Ovary (tissue), 3 donors: Measurements from ENCODE around the gene TNIP1.

Experiments
- EP300 ChIP-seq: sonication (generic); formaldehyde crosslinking; IDR thresholded peaks from one replicate; pipeline ENCODE4 v1.6.1; 2017; ENCODE audit warnings: antibody characterized with exemption
- POLR2A ChIP-seq: fragments of 450-650 bp; IDR thresholded peaks from one replicate; pipeline ENCODE4 v1.6.1; 2017; ENCODE audit warnings: antibody characterized with exemption, mild to moderate bottlenecking, moderate library complexity
- TF ChIP-seq, protein P1 (sequence below), 3 donors: fragments of 450-650 bp in 2 of 3; fragments of 200-600 bp in 1 of 3; IDR thresholded peaks; one replicate each; pipeline versions ENCODE4 v1.5.1 to v1.8.0; 2016 to 2022; ENCODE audit warnings: antibody characterized with exemption in 3 of 3, mild to moderate bottlenecking in 1 of 3
- donor health status: DM: no; HTN: no; CAD: no.

DNA sequence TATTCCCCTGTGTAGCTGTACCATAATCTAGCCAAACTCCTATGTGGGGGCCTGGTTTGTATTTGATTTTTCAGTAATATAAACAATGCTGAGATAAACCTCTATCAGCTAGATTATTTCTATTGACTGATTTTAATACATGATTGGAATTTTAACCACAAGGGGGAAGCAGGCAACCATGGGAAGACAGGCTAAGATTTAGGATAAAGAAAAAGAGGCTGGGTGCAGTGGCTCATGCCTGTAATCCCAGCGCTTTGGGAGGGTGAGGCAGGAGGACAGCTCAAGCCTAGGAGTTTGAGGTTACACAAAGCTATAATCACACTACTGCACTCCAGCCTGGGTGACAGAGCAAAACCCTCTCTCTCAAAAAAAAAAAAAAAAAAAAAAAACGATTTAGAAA, 78.6 kb downstream of the TNIP1 start:
- no peak for TF ChIP-seq EP300
- TF ChIP-seq, protein P1, sequence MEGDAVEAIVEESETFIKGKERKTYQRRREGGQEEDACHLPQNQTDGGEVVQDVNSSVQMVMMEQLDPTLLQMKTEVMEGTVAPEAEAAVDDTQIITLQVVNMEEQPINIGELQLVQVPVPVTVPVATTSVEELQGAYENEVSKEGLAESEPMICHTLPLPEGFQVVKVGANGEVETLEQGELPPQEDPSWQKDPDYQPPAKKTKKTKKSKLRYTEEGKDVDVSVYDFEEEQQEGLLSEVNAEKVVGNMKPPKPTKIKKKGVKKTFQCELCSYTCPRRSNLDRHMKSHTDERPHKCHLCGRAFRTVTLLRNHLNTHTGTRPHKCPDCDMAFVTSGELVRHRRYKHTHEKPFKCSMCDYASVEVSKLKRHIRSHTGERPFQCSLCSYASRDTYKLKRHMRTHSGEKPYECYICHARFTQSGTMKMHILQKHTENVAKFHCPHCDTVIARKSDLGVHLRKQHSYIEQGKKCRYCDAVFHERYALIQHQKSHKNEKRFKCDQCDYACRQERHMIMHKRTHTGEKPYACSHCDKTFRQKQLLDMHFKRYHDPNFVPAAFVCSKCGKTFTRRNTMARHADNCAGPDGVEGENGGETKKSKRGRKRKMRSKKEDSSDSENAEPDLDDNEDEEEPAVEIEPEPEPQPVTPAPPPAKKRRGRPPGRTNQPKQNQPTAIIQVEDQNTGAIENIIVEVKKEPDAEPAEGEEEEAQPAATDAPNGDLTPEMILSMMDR (IDR thresholded peaks at IDR 0.05) = peak; percentile 58 to 85 (median 84)
- no peak for TF ChIP-seq POLR2A
